NCI-H226 (cell line): Measurements from ENCODE around the gene GRB2.

Experiments used
- DNase-seq: peaks from one replicate; pipeline ENCODE4 v3.0.0-alpha.2; 2015

The GRB2 gene

DNA sequence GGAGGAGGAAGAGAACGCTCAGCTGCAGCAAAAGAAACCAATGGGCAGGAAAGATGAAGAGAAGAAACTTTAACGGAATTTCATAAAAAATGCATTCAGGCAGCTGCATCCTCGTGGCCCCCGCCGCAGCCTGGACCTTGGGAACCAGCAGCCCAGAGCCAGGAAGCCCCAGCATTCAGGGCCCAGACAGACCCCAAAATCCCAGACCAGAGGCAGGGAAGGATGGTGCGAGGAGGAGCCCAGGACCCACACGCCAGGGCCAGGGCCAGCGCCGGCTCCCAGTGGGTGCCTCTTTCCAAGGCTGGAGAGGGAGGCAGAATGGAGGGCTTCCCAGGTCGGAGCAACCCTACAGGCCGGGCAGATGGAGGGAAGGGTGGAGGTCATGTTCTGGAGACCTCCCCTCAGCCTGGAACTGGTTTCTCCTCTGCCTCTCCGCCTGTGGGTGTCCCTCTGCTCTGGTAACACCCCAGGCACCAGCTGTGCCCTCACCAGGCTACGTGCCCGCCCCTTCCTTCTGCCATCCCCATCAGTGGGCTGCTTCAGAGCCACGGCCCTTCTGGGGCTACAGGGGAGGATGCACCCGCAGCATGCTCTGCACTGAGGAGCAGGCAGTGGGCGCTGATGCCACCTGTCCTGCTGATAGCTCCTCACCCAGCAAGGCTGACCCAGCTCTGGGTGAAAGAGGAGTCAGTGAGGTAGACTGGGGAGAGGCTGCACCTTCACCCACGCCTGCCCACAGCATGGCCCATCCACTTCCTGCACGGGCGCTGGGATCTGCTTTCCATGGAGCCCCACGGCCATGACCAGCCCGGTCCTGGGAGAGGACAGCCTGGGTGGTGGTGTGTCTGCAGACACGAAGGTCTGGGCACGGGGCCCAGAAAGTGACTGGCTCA is 133.3 kb downstream of the GRB2 start:
- DNase-seq = peak; percentile 40

DNA sequence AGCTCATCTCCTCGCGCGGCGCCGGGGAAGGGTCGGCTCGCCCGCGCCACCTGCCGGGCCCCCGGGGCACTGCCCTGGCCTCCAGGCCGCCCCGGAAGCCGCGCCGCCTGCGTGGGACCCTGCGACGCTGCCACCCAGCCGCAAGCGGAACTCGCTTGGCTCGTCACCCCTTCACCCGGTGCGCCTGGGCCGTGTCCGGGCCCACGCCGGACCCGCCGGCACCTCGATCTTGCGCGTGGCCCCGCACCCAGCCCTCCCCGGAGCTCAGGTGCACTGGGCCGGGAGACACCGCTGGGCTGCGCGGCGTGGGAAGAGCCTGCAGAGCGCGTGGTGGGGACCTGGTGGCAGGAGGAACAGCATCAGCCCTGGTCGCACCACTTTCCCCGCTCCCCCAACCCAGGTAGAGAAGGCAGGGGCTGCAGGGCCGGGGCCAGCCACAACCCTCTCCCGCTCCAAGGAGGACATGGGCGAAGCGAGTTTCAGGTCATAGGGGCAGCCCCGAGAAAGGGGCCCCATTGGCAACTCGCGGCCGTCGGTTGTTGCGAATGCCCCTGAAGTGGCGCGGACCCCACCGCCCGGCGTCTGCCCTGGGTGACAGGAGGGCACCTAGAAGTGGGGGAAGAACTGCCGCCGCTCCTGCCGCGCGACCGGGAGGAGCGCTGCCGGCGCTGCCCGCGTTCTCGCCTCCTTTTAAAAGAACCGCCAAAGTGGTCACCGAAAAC is 134.1 kb downstream of the GRB2 start:
- DNase-seq = no peak

DNA sequence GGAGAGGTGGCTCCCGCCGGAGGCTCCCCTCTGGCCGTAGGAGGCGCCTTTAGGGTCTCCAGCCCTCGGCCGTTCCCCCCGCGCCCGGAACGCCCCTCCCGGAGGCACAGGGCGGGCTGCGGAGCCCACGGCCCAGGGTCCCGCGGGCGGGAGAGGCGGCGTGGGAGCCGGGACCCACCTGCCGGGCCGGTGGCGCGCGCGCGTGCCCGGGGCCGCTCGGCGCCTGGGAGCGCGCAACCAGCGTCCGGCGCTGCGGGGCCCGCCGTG is 134.6 kb downstream of the GRB2 start, which contains the start of gene MIF4GD:
Gene MIF4GD (minus strand): TSS at position 266 of the 267 bp plus-strand sequence. CDS start 1,036 bp downstream, outside the sequence.
- peak; percentile 63 for DNase-seq

DNA sequence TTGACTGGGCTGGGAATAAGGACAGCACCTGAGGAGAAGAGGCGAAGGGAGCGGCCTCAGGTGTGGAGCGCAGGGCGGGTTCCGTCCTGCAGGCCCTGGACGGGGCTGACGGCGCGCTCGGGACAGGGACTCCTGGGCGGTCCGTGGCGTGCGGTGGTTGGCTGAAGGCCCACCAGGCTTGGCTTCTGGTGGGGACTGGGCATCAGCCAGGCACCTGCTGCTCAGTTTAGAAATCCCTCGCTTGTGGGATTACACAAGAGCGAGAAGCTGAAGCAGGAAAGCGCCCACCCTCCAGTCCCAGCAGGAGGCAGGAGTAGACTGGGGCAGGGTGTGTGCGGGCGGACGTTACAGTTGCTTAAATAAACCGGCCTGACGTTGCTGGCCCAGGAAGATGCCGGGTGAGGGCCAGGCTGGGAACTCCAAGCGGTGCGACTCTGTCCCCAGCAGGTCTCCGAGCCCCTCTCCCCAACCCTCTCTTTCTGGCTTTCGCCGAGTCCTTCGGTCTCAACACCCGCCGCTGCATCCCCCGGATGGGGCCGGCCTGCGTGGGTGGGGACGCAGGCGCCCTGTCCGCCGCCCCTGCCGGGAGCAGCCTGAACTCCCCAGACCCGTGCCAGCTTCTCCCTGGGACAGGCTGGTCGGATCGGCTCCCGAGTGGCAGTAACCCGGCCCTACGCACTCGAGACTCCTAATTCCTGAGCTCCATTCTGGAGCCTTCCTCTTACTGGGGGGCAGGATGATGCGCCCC is 135.1 kb downstream of the GRB2 start:
- peak; percentile 74 for DNase-seq

DNA sequence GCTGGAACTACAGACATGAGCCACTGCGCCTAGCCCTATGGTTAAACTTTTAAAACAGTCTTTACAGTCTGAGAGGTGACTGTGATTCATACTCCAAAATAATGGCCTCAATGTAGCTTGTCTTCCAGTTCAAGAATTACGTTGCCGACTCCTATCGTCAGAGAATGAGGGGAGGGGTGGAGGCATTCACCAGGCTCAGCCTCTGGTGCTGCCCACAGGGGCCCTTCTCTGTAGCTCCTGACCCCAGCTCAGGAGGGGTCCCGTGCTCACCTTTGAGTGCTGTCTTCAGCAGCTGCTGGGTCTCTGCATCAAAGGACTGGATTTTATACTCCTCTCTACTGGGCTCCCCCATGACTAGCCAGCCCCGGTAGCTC is 135.6 kb downstream of the GRB2 start:
- DNase-seq = no peak
